Measurements from ENCODE around the gene GALNT5. TPM values are rescaled to one million over a fixed set of nuclear protein-coding genes. Genes with fewer than 3 reads are reported as not detected.

Gene GALNT5
- polyA plus RNA-seq, 3 donors = not detected

- no peak overlapping the region for H2AFZ ChIP-seq (ENCODE audit: insufficient read depth, low read depth, low read length, poor library complexity, severe bottlenecking)
- H3K9ac ChIP-seq (ENCODE audit: insufficient read depth, low read length, poor library complexity, severe bottlenecking) = no peak overlapping the region
- peaks cover 0 to 1% (median 0%) of the 10 kb centered on the region in 3 donors for H3K27me3 Mint-ChIP-seq (ENCODE audit: low read depth in 3 of 3)
- no peak overlapping the region for H3K4me2 ChIP-seq (replicated peaks; ENCODE audit: extremely low read depth, low read length, poor library complexity, severe bottlenecking)
- no peak overlapping the region for H3K27ac Mint-ChIP-seq
- no peaks in the 10 kb centered on the region for H3K36me3 ChIP-seq (replicated peaks in 1 of 2; ENCODE audit: control insufficient read depth in 1 of 2, insufficient read depth in 2 of 2, low read length in 2 of 2)
- H3K4me1 ChIP-seq (ENCODE audit: control insufficient read depth in 1 of 2, insufficient read depth in 2 of 2, low read length in 2 of 2) = no peaks in the 10 kb centered on the region
- peaks cover 0 to 2% (median 0%) of the 10 kb centered on the region in 7 donors for H3K9me3 Mint-ChIP-seq
- no peak for TF ChIP-seq CTCF (IDR thresholded peaks at IDR 0.05)
- intact Hi-C loops (cut with micrococcal nuclease) = no loop called here
- H4K20me1 ChIP-seq (ENCODE audit: insufficient read depth, low read length) = no peaks in the 10 kb centered on the region
- no peak for DNase-seq
- H3K27ac ChIP-seq (ENCODE audit: low read depth in 1 of 2, low read length in 2 of 2) = no peak overlapping the region
- no peaks in the 10 kb centered on the region for H3K36me3 Mint-ChIP-seq
- H3K9me3 ChIP-seq (replicated peaks in 1 of 2; ENCODE audit: control insufficient read depth in 1 of 2, insufficient read depth in 1 of 2, low read length in 2 of 2) = no peaks in the 10 kb centered on the region
- H3K4me3 Mint-ChIP-seq = no peak overlapping the region
- no CpG with 5 or more reads among the region's 2 CpGs for WGBS (ENCODE audit: insufficient coverage)
- no peaks in the 10 kb centered on the region for H3K79me2 ChIP-seq (ENCODE audit: insufficient read depth, low read length)
- no peaks in the 10 kb centered on the region for H3K27me3 ChIP-seq (ENCODE audit: control insufficient read depth in 2 of 2, insufficient read depth in 2 of 2, low read length in 2 of 2)
- H3K4me1 Mint-ChIP-seq = no peaks in the 10 kb centered on the region
- no peak overlapping the region for H3K4me3 ChIP-seq (replicated peaks in 1 of 3; ENCODE audit: low read depth in 2 of 3, low read length in 3 of 3)
These were observed 5.6 kb upstream of the GALNT5 start for GRCh38 chr2:157251932-157252331.

- intact Hi-C loops (cut with micrococcal nuclease) = no loop called here
- H3K9ac ChIP-seq (ENCODE audit: insufficient read depth, low read length, poor library complexity, severe bottlenecking) = no peak overlapping the region
- WGBS (ENCODE audit: insufficient coverage) = 88% methylated on average over 2 of the region's 4 CpGs
- no peak for TF ChIP-seq CTCF (IDR thresholded peaks at IDR 0.05)
- H3K27me3 Mint-ChIP-seq (ENCODE audit: low read depth in 3 of 3) = peaks cover 0 to 1% (median under 1%) of the 10 kb centered on the region in 3 donors
- no peaks in the 10 kb centered on the region for H3K79me2 ChIP-seq (ENCODE audit: insufficient read depth, low read length)
- H3K27ac ChIP-seq (ENCODE audit: low read depth in 1 of 2, low read length in 2 of 2) = no peak overlapping the region
- H3K4me1 Mint-ChIP-seq = peaks cover 4% of the 10 kb centered on the region
- H3K4me3 ChIP-seq (replicated peaks in 1 of 3; ENCODE audit: low read depth in 2 of 3, low read length in 3 of 3) = no peak overlapping the region
- H3K4me1 ChIP-seq (ENCODE audit: control insufficient read depth in 1 of 2, insufficient read depth in 2 of 2, low read length in 2 of 2) = peaks cover 0 to 3% of the 10 kb centered on the region in 2 donors
- peaks cover 0 to 2% (median 0%) of the 10 kb centered on the region in 7 donors for H3K9me3 Mint-ChIP-seq
- H2AFZ ChIP-seq (ENCODE audit: insufficient read depth, low read depth, low read length, poor library complexity, severe bottlenecking) = no peak overlapping the region
- no peak for DNase-seq
- no peak overlapping the region for H3K4me3 Mint-ChIP-seq
- no peak overlapping the region for H3K27ac Mint-ChIP-seq
- no peaks in the 10 kb centered on the region for H4K20me1 ChIP-seq (ENCODE audit: insufficient read depth, low read length)
- no peaks in the 10 kb centered on the region for H3K27me3 ChIP-seq (ENCODE audit: control insufficient read depth in 2 of 2, insufficient read depth in 2 of 2, low read length in 2 of 2)
- H3K36me3 ChIP-seq (replicated peaks in 1 of 2; ENCODE audit: control insufficient read depth in 1 of 2, insufficient read depth in 2 of 2, low read length in 2 of 2) = no peaks in the 10 kb centered on the region
- H3K4me2 ChIP-seq (replicated peaks; ENCODE audit: extremely low read depth, low read length, poor library complexity, severe bottlenecking) = no peak overlapping the region
- no peaks in the 10 kb centered on the region for H3K9me3 ChIP-seq (replicated peaks in 1 of 2; ENCODE audit: control insufficient read depth in 1 of 2, insufficient read depth in 1 of 2, low read length in 2 of 2)
- H3K36me3 Mint-ChIP-seq = no peaks in the 10 kb centered on the region
These were observed 5.0 kb upstream of the GALNT5 start for GRCh38 chr2:157252529-157252928.
